ENCODE measurements around the gene CHAF1B. TPM values are rescaled to one million over a fixed set of nuclear protein-coding genes. Genes with fewer than 3 reads are reported as not detected.

CHAF1B gene
- total RNA-seq, 1 donor from 2014 or later: 4.9 TPM

DNA sequence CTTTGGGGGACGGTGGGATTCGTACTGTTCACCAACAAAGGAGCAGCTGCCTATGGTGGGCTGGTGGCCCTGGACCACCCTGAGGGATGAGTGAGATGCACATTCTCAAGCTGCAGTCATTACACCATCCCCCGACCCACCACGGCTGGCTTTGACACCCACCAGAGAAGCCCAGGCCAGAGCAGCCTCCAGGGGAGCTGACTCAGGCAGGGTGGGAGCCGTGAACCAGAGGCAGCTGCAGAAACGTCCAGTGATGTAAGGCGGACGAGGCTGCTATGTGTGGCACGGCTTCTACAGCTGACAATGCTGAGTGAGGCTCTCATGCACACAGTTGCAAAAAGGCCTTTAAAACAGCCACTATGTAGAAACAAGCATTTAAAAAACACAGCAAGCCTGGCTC is 40.1 kb downstream of the CHAF1B start:
- TF ChIP-seq CTCF (IDR thresholded peaks at IDR 0.05): no peak
- no peak overlapping the region for H3K27ac Mint-ChIP-seq (ENCODE audit: unreplicated experiment)
- H3K4me3 Mint-ChIP-seq (ENCODE audit: unreplicated experiment): no peak overlapping the region

GRCh38 chr21:36427502-36427901 is 42.3 kb downstream of the CHAF1B start:
- no peak for DNase-seq (ENCODE audit: extremely low spot score, unreplicated experiment)
- no peak for TF ChIP-seq CTCF (IDR thresholded peaks at IDR 0.05)
- Mint-ChIP-seq H3K4me3 (ENCODE audit: unreplicated experiment) (no peak overlapping the region), H3K4me1 (ENCODE audit: unreplicated experiment) (peaks cover 22% of the 10 kb centered on the region), H3K36me3 (ENCODE audit: unreplicated experiment) (no peaks in the 10 kb centered on the region), H3K9me3 (ENCODE audit: unreplicated experiment) (no peaks in the 10 kb centered on the region), H3K27ac (ENCODE audit: unreplicated experiment) (no peak overlapping the region), H3K27me3 (ENCODE audit: unreplicated experiment) (no peaks in the 10 kb centered on the region)

More for the DNA sequence above, 40.1 kb downstream of the CHAF1B start:
- Mint-ChIP-seq H3K36me3 (ENCODE audit: unreplicated experiment) (no peaks in the 10 kb centered on the region), H3K4me1 (ENCODE audit: unreplicated experiment) (peaks cover 14% of the 10 kb centered on the region), H3K9me3 (ENCODE audit: unreplicated experiment) (no peaks in the 10 kb centered on the region), H3K27me3 (ENCODE audit: unreplicated experiment) (no peaks in the 10 kb centered on the region)
- DNase-seq (ENCODE audit: extremely low spot score, unreplicated experiment): no peak

DNA sequence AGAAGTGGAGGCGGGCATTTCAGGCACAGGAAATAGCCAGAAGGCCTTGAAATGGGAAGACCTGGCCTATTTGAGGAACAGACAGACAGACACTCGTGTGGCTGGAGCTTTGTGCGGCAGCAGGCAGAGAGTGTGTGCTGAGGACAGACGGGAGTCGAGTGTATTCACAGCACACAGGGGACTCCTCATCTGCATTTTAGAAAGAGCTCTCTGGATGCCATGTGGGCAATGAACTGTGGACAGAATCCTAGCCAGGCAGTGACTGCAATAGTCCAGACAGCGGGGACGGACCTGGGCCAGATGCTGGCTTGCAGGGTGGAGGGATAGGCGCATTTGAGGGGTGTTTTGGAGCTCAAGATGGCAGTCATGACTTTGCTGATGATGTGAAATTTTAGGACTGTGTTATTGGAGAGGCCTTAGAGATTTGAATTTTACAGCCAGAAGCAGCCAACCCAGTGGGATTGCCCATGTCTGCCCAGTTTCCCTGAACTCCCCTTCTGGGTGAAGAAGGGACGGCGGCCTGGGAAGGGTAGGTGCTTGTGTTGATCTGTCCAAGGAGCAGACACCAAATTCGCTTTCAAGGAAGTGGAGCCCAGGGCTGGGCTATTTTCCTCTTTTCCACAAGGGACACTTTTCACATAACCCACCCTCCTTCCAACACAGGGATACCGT is 43.7 kb downstream of the CHAF1B start:
- H3K27me3 Mint-ChIP-seq (ENCODE audit: unreplicated experiment): no peaks in the 10 kb centered on the region
- H3K36me3 Mint-ChIP-seq (ENCODE audit: unreplicated experiment): no peaks in the 10 kb centered on the region
- H3K4me1 Mint-ChIP-seq (ENCODE audit: unreplicated experiment): peaks cover 22% of the 10 kb centered on the region
- DNase-seq (ENCODE audit: extremely low spot score, unreplicated experiment): no peak
- H3K9me3 Mint-ChIP-seq (ENCODE audit: unreplicated experiment): no peaks in the 10 kb centered on the region
- H3K27ac Mint-ChIP-seq (ENCODE audit: unreplicated experiment): peak overlapping the region; percentile 97
- H3K4me3 Mint-ChIP-seq (ENCODE audit: unreplicated experiment): no peak overlapping the region
- TF ChIP-seq CTCF (IDR thresholded peaks at IDR 0.05): no peak

DNA sequence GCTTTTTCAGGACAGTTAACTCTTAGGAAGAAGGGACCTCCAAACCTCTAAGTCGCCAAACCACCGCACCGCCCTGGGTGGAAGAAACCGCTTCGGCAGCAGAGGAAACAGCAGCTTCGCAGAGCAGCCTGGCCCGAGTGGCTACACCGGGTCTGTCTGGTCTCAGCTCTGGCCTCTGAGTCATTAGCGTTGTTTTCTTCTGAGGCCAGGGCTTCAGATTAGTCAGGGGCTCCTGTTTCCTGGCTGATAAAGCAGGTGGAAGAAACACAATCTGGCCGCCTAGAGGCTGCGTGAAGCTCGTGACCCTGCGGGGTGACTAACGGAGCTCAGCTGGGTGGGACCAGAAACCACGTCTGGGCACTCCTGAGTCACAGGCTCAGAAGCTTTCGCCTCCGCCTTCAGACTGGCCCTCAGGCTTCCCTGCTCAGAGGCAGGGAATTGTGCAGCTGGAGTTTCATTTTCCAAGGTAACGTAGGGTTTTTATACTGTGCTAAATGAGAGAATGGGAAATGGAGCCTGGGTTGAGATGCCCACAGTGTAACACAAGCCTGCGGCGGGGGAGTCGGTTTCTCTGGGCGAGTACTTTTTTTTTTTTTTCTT is 44.9 kb downstream of the CHAF1B start:
- peak; percentile 88 for DNase-seq (ENCODE audit: extremely low spot score, unreplicated experiment)
- no peak for TF ChIP-seq CTCF (IDR thresholded peaks at IDR 0.05)
- peak overlapping the region; percentile 97 for H3K27ac Mint-ChIP-seq (ENCODE audit: unreplicated experiment)
- H3K9me3 Mint-ChIP-seq (ENCODE audit: unreplicated experiment): no peaks in the 10 kb centered on the region
- no peaks in the 10 kb centered on the region for H3K36me3 Mint-ChIP-seq (ENCODE audit: unreplicated experiment)
- H3K4me1 Mint-ChIP-seq (ENCODE audit: unreplicated experiment): peaks cover 22% of the 10 kb centered on the region
- H3K4me3 Mint-ChIP-seq (ENCODE audit: unreplicated experiment): peak overlapping the region; percentile 64
- no peaks in the 10 kb centered on the region for H3K27me3 Mint-ChIP-seq (ENCODE audit: unreplicated experiment)

- H3K4me1 Mint-ChIP-seq (ENCODE audit: unreplicated experiment): peaks cover 22% of the 10 kb centered on the region
- no peaks in the 10 kb centered on the region for H3K9me3 Mint-ChIP-seq (ENCODE audit: unreplicated experiment)
- H3K4me3 Mint-ChIP-seq (ENCODE audit: unreplicated experiment): no peak overlapping the region
- no peaks in the 10 kb centered on the region for H3K36me3 Mint-ChIP-seq (ENCODE audit: unreplicated experiment)
- no peak for DNase-seq (ENCODE audit: extremely low spot score, unreplicated experiment)
- H3K27ac Mint-ChIP-seq (ENCODE audit: unreplicated experiment): peak overlapping the region; percentile 97
- H3K27me3 Mint-ChIP-seq (ENCODE audit: unreplicated experiment): no peaks in the 10 kb centered on the region
- TF ChIP-seq CTCF (IDR thresholded peaks at IDR 0.05): no peak
Observed at GRCh38 chr21:36430841-36431240, 45.6 kb downstream of the CHAF1B start.

Data from osteocyte (in vitro differentiated cells).